Stomach (tissue), 9 donors: ENCODE measurements around the gene FXYD7. TPM values are rescaled to one million over a fixed set of nuclear protein-coding genes. Genes with fewer than 3 reads are reported as not detected.

Source experiments
- DNase-seq, 2 donors: peaks; one replicate each; pipeline versions ENCODE4 v3.0.0 to v3.0.0-alpha.2; 2013 to 2019
- H3K27ac ChIP-seq, 5 donors: fragments of 200-600 bp in 4 of 5; sonication (generic) in 4 of 5; one replicate each; pipeline ENCODE4 v1.5.1; 2013 to 2019; ENCODE audit warnings: mild to moderate bottlenecking in 1 of 5, moderate library complexity in 1 of 5
- H3K27me3 ChIP-seq, 3 donors: fragments of 200-600 bp; sonication (generic); one replicate each; pipeline ENCODE4 v1.5.1; 2017 to 2019; ENCODE audit warnings: mixed run types in 1 of 3
- H3K36me3 ChIP-seq, 4 donors: fragments of 200-600 bp; sonication (generic); 1 replicate in 3 of 4; 2 replicates in 1 of 4; pipeline ENCODE4 v1.5.1; 2016 to 2019
- H3K4me1 ChIP-seq, 4 donors: fragments of 200-600 bp; sonication (generic); one replicate each; pipeline ENCODE4 v1.5.1; 2016 to 2019
- H3K4me3 ChIP-seq, 4 donors: fragments of 200-600 bp; sonication (generic) in 3 of 4; one replicate each; pipeline ENCODE4 v1.5.1; 2016 to 2019; ENCODE audit warnings: mild to moderate bottlenecking in 1 of 4
- H3K9me3 ChIP-seq, 4 donors: fragments of 200-600 bp; sonication (generic); one replicate each; pipeline ENCODE4 v1.5.1; 2016 to 2019
- CTCF ChIP-seq, 7 experiments: fragments of 450-650 bp in 4 of 7; fragments of 200-600 bp in 3 of 7; sonication (generic) in 3 of 7; IDR thresholded peaks; one replicate each; pipeline ENCODE4 v1.5.1; 2016 to 2019; ENCODE audit warnings: antibody characterized with exemption in 7 of 7, control low read depth in 2 of 7, mild to moderate bottlenecking in 1 of 7
- EP300 ChIP-seq: sonication (generic); formaldehyde crosslinking; IDR thresholded peaks from one replicate; pipeline ENCODE4 v1.6.1; 2017; ENCODE audit warnings: antibody characterized with exemption
- POLR2A ChIP-seq, 4 donors: fragments of 450-650 bp; IDR thresholded peaks; one replicate each; pipeline ENCODE4 v1.6.1; 2016; ENCODE audit warnings: antibody characterized with exemption in 4 of 4, control low read depth in 2 of 4, mild to moderate bottlenecking in 1 of 4, moderate library complexity in 1 of 4
- POLR2AphosphoS5 ChIP-seq, 3 donors: sonication (generic); formaldehyde crosslinking; IDR thresholded peaks; one replicate each; pipeline ENCODE4 v1.6.1; 2016; ENCODE audit warnings: antibody characterized with exemption in 3 of 3
- WGBS, 5 donors: extraction: QIAGEN DNeasy Blood & Tissue Kit in 3 of 5; methylation state at CpG; one replicate each; pipeline versions ENCODE4 v1.1.5 to v1.1.7; 2013 to 2018; 5-methylcytosine and 5-hydroxymethylcytosine counted together
- intact Hi-C: fragments of 100-400 bp; cut with DNase I; formaldehyde crosslinking; loops from one replicate; pipeline ENCODE4 v1.15.1; 2023; ENCODE audit warnings: low total_unique reads
- polyA plus RNA-seq, 3 donors: library from polyadenylated mRNA; stranded (reverse); fragments of 200-250 nt; gene quantifications; one replicate each; pipeline ENCODE4 v1.2.3, GENCODE V29; 2013
- total RNA-seq, 5 donors: library from RNA; depleted of rRNA; stranded (reverse); fragments of >200 nt; gene quantifications; one replicate each; pipeline versions ENCODE4 v1.1.0 to v1.2.3, GENCODE V29; 2014 to 2016
- donor health status: healthy with polysubstance abuse.
- donor health status: Bipolar disorder and iron deficiency.
- donor health status: healthy.

FXYD7 gene
- total and polyA plus RNA-seq, 8 donors = 0.55 to 2.6 TPM; not detected in 6

DNA sequence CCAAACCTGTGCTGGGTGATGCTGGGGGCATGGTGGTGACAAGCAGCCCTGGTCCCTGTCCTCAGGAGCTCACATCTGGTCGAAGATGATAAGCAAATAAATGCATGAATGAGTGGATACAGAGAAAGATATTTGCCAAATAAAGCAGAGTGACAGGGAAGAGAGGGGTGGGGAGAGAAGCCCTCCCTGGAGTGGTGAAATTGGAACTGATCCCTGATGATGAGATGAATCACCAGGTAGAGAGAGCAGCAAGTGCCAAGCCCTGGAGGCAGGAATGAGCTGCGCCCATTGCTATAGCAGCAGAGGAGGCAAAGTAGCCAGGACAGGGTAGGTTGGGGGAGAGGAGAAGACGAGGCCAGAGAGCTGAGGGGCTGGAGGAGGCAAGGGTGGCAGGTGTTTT is 25.1 kb downstream of the FXYD7 start:
- TF ChIP-seq POLR2AphosphoS5 (IDR thresholded peaks at IDR 0.05) (no peak), CTCF (IDR thresholded peaks at IDR 0.05) (no peak), EP300 (no peak), POLR2A (IDR thresholded peaks at IDR 0.05) (no peak)
- intact Hi-C loops = no loop called here
- Histone ChIP-seq H3K4me1 (peaks cover 0 to 24% (median 5%) of the 10 kb centered on the region in 4 donors), H3K9me3 (peaks cover 14 to 38% (median 29%) of the 10 kb centered on the region in 4 donors), H3K4me3 (no peak overlapping the region), H3K36me3 (peaks cover 23 to 60% (median 52%) of the 10 kb centered on the region in 4 donors), H3K27ac (no peak overlapping the region), H3K27me3 (no peaks in the 10 kb centered on the region)
- no peak for DNase-seq
- WGBS, 5 donors = 73 to 79% (median 79%) methylated on average over 3 of the region's 3 CpGs

GRCh38 chr19:35169221-35169995 is 26.4 kb downstream of the FXYD7 start:
- TF ChIP-seq POLR2AphosphoS5 (IDR thresholded peaks at IDR 0.05) (no peak), EP300 (no peak), CTCF (IDR thresholded peaks at IDR 0.05) (no peak), POLR2A (IDR thresholded peaks at IDR 0.05) (no peak)
- no peak for DNase-seq
- Histone ChIP-seq H3K36me3 (peaks cover 17 to 48% (median 40%) of the 10 kb centered on the region in 4 donors), H3K27me3 (no peaks in the 10 kb centered on the region), H3K27ac (no peak overlapping the region), H3K4me1 (peaks cover 0 to 28% (median 5%) of the 10 kb centered on the region in 4 donors), H3K9me3 (peaks cover 8 to 26% (median 21%) of the 10 kb centered on the region in 4 donors), H3K4me3 (no peak overlapping the region)
- 73 to 81% (median 79%) methylated on average over 18 of the region's 18 CpGs for WGBS, 5 donors
- intact Hi-C loops = no loop called here

GRCh38 chr19:35170359-35171061 is 27.5 kb downstream of the FXYD7 start:
- TF ChIP-seq EP300 (no peak), POLR2A (IDR thresholded peaks at IDR 0.05) (no peak), POLR2AphosphoS5 (IDR thresholded peaks at IDR 0.05) (no peak)
- peaks cover 0 to 28% (median 5%) of the 10 kb centered on the region in 4 donors for H3K4me1 ChIP-seq
- H3K27ac ChIP-seq = no peak overlapping the region
- intact Hi-C loops = no loop called here
- peaks cover 17 to 37% (median 29%) of the 10 kb centered on the region in 4 donors for H3K36me3 ChIP-seq
- 68 to 85% (median 79%) methylated on average over 3 to 7 of the region's 7 CpGs for WGBS, 5 donors
- DNase-seq = no peak
- peaks cover under 1 to 17% (median 14%) of the 10 kb centered on the region in 4 donors for H3K9me3 ChIP-seq
- H3K27me3 ChIP-seq = no peaks in the 10 kb centered on the region
- no peak overlapping the region for H3K4me3 ChIP-seq

- DNase-seq = no peak
- H3K4me1 ChIP-seq = peaks cover 0 to 33% (median 5%) of the 10 kb centered on the region in 4 donors
Observed at GRCh38 chr19:35171730-35172129, 28.7 kb downstream of the FXYD7 start.

More at GRCh38 chr19:35171730-35172129, 28.7 kb downstream of the FXYD7 start:
- intact Hi-C loops = no loop called here
- peaks cover 0 to 4% (median 3%) of the 10 kb centered on the region in 4 donors for H3K9me3 ChIP-seq
- H3K27ac ChIP-seq = peak overlapping the region in 1 of 5 donors; percentile 4
- H3K36me3 ChIP-seq = peaks cover 9 to 25% (median 17%) of the 10 kb centered on the region in 4 donors
- WGBS, 5 donors = 24 to 43% (median 36%) methylated on average over 3 of the region's 3 CpGs
- TF ChIP-seq POLR2AphosphoS5 (IDR thresholded peaks at IDR 0.05) = no peak
- TF ChIP-seq EP300 = no peak
- TF ChIP-seq POLR2A (IDR thresholded peaks at IDR 0.05) = no peak
- no peak for TF ChIP-seq CTCF (IDR thresholded peaks at IDR 0.05)
- H3K27me3 ChIP-seq = no peaks in the 10 kb centered on the region
- H3K4me3 ChIP-seq = no peak overlapping the region
